ENCODE measurements around the gene DNAJB12. TPM values are rescaled to one million over a fixed set of nuclear protein-coding genes. Genes with fewer than 3 reads are reported as not detected.
"Not testable (repeated sequence)": the region's sequence is repeated elsewhere in the genome, so short reads cannot be mapped to it uniquely, and the experiment has no call there.

Gene DNAJB12
- total RNA-seq, 1 experiment from 2014 or later = 51.0 TPM

GRCh38 chr10:72309290-72310240 lies 45.2 kb downstream of the DNAJB12 start:
- H3K9me3 ChIP-seq (ENCODE audit: control insufficient read depth, insufficient read depth, low read depth, low read length) = no peaks in the 10 kb centered on the region
- intact Hi-C loops (cut with micrococcal nuclease; ENCODE audit: unreplicated experiment) (no loop called here), in situ Hi-C loops (cut with HindIII; ENCODE audit: low pct_unique_long_range_greater_than_20kb, low sequenced_read_pairs) (loop anchor here (5.0 to 25.0 kb wide), 2 partner anchors 32 to 347 kb away; partner anchors contain the start of gene CHST3)
- peaks cover 37% of the 10 kb centered on the region for H3K4me1 ChIP-seq (ENCODE audit: control insufficient read depth, insufficient read depth, low read length)
- TF ChIP-seq TCF7L2 (IDR thresholded peaks at IDR 0.05; ENCODE audit: low read depth, low read length) (no peak), REST (IDR thresholded peaks at IDR 0.05; ENCODE audit: insufficient read depth in 1 of 2, low read depth in 2 of 2, low read length in 1 of 2) (no peak), POLR2AphosphoS5 (IDR thresholded peaks at IDR 0.05; ENCODE audit: low read depth, low read length) (no peak), CTCF (IDR thresholded peaks at IDR 0.05) (no peak)
- H3K27me3 ChIP-seq (ENCODE audit: control insufficient read depth, insufficient read depth, low read length) = no peaks in the 10 kb centered on the region
- ChIA-PET CTCF (interaction anchor here (0.5 kb wide), 1 partner anchor 22 kb away, joined by 5 read pairs; no protein-coding TSS in a partner anchor), POLR2A (no interaction called here)
- H3K27ac ChIP-seq (ENCODE audit: low read length) = peak overlapping the region; percentile 87
- no peaks in the 10 kb centered on the region for H3K36me3 ChIP-seq (ENCODE audit: control insufficient read depth, insufficient read depth, low read length)
- DNase-seq (ENCODE audit: low read depth, low spot score) (no peak), ATAC-seq (peak; percentile 19)
- BruUV-seq (replicated peaks) = no TSS peak
- no peak overlapping the region for H3K4me3 ChIP-seq (ENCODE audit: low read depth in 2 of 2, low read length in 2 of 2)

GRCh38 chr10:72308320-72308987 lies 46.3 kb downstream of the DNAJB12 start:
- Histone ChIP-seq H3K36me3 (ENCODE audit: control insufficient read depth, insufficient read depth, low read length) (no peaks in the 10 kb centered on the region), H3K27me3 (ENCODE audit: control insufficient read depth, insufficient read depth, low read length) (no peaks in the 10 kb centered on the region), H3K9me3 (ENCODE audit: control insufficient read depth, insufficient read depth, low read depth, low read length) (no peaks in the 10 kb centered on the region), H3K4me1 (ENCODE audit: control insufficient read depth, insufficient read depth, low read length) (peaks cover 42% of the 10 kb centered on the region), H3K4me3 (ENCODE audit: low read depth in 2 of 2, low read length in 2 of 2) (no peak overlapping the region), H3K27ac (ENCODE audit: low read length) (peak overlapping the region; percentile 87)
- ChIA-PET CTCF (interaction anchor here (0.5 kb wide), 1 partner anchor 24 kb away, joined by 5 read pairs; no protein-coding TSS in a partner anchor), POLR2A (no interaction called here)
- in situ Hi-C loops (cut with HindIII; ENCODE audit: low pct_unique_long_range_greater_than_20kb, low sequenced_read_pairs) = loop anchor here (25.0 kb wide), 1 partner anchor 346 kb away; the partner anchor contains the start of gene CHST3
- DNase-seq (ENCODE audit: low read depth, low spot score) (no peak), ATAC-seq (peak; percentile 63)
- no peak for TF ChIP-seq SIN3A (IDR thresholded peaks at IDR 0.05; ENCODE audit: borderline replicate concordance, insufficient read depth, low read depth, low read length)
- no peak for TF ChIP-seq REST (IDR thresholded peaks at IDR 0.05; ENCODE audit: insufficient read depth in 1 of 2, low read depth in 2 of 2, low read length in 1 of 2)
- TF ChIP-seq TCF7L2 (IDR thresholded peaks at IDR 0.05; ENCODE audit: low read depth, low read length) = no peak
- TF ChIP-seq CTCF (IDR thresholded peaks at IDR 0.05) = no peak
- no peak for TF ChIP-seq POLR2AphosphoS5 (IDR thresholded peaks at IDR 0.05; ENCODE audit: low read depth, low read length)
- intact Hi-C loops (cut with micrococcal nuclease; ENCODE audit: unreplicated experiment) = no loop called here
- BruUV-seq (replicated peaks) = no TSS peak

- Histone ChIP-seq H3K4me1 (ENCODE audit: control insufficient read depth, insufficient read depth, low read length) (peaks cover 45% of the 10 kb centered on the region), H3K27ac (ENCODE audit: low read length) (peak overlapping the region; percentile 87)
- in situ Hi-C loops (cut with HindIII; ENCODE audit: low pct_unique_long_range_greater_than_20kb, low sequenced_read_pairs) = loop anchor here (25.0 kb wide), 1 partner anchor 345 kb away; the partner anchor contains the start of gene CHST3
- BruUV-seq (replicated peaks); ATAC-seq; H3K27me3 ChIP-seq (ENCODE audit: control insufficient read depth, insufficient read depth, low read length); H3K9me3 ChIP-seq (ENCODE audit: control insufficient read depth, insufficient read depth, low read depth, low read length); H3K4me3 ChIP-seq (ENCODE audit: low read depth in 2 of 2, low read length in 2 of 2); DNase-seq (ENCODE audit: low read depth, low spot score); POLR2A ChIA-PET; intact Hi-C loops (cut with micrococcal nuclease; ENCODE audit: unreplicated experiment); H3K36me3 ChIP-seq (ENCODE audit: control insufficient read depth, insufficient read depth, low read length): not testable (repeated sequence)
- CTCF ChIA-PET = interaction anchor here (0.5 to 0.6 kb wide), 2 partner anchors 9 to 22 kb away, joined by 3 to 4 read pairs; no protein-coding TSS in a partner anchor
Observed at GRCh38 chr10:72307711-72308110, 47.0 kb downstream of the DNAJB12 start.
